ENCODE measurements around the gene REXO1.

The REXO1 gene

GRCh38 chr19:1828279-1829238 lies 19.7 kb downstream of the REXO1 start:
- no peak for DNase-seq (ENCODE audit: low spot score)

GRCh38 chr19:1827566-1828278 lies 20.6 kb downstream of the REXO1 start:
- no peak for DNase-seq (ENCODE audit: low spot score)

GRCh38 chr19:1826557-1827521 lies 21.4 kb downstream of the REXO1 start:
- DNase-seq (ENCODE audit: low spot score) = no peak

GRCh38 chr19:1825909-1826556 lies 22.2 kb downstream of the REXO1 start:
- peak; percentile 84 for DNase-seq (ENCODE audit: low spot score)

GRCh38 chr19:1824252-1824622 lies 24.0 kb downstream of the REXO1 start:
- no peak for DNase-seq (ENCODE audit: low spot score)

- DNase-seq (ENCODE audit: low spot score) = no peak
Measured at GRCh38 chr19:1823539-1824251, 24.6 kb downstream of the REXO1 start.

- no peak for DNase-seq (ENCODE audit: low spot score)
Measured at GRCh38 chr19:1823020-1823419, 25.3 kb downstream of the REXO1 start.

- no peak for DNase-seq (ENCODE audit: low spot score)
Measured at GRCh38 chr19:1822210-1822609, 26.1 kb downstream of the REXO1 start.

- no peak for DNase-seq (ENCODE audit: low spot score)
Measured at GRCh38 chr19:1819341-1820255, 28.7 kb downstream of the REXO1 start.

GRCh38 chr19:1818549-1819195 lies 29.6 kb downstream of the REXO1 start:
- no peak for DNase-seq (ENCODE audit: low spot score)

- no peak for DNase-seq (ENCODE audit: low spot score)
Measured at GRCh38 chr19:1817553-1818179, 30.6 kb downstream of the REXO1 start.

- no peak for DNase-seq (ENCODE audit: low spot score)
Measured at GRCh38 chr19:1816530-1817298, 31.6 kb downstream of the REXO1 start.

GRCh38 chr19:1815605-1816529 lies 32.4 kb downstream of the REXO1 start:
- DNase-seq (ENCODE audit: low spot score) = no peak

- no peak for DNase-seq (ENCODE audit: low spot score)
Measured at GRCh38 chr19:1814833-1815604, 33.3 kb downstream of the REXO1 start.

GRCh38 chr19:1814391-1814790 lies 33.9 kb downstream of the REXO1 start:
- DNase-seq (ENCODE audit: low spot score) = no peak

Data from hematopoietic multipotent progenitor cell treated with erythropoietin and hydrocortisone succinate and interleukin-3 and kit ligand, for 15 days (in vitro differentiated cells).